Thymus (tissue), 14 donors: Measurements from ENCODE around the gene CEP63. TPM values are rescaled to one million over a fixed set of nuclear protein-coding genes. Genes with fewer than 3 reads are reported as not detected.

ENCODE experiments used
- DNase-seq, 9 donors: peaks; one replicate each; pipeline ENCODE4 v3.0.0-alpha.2; 2013; ENCODE audit warnings: low spot score in 9 of 9, low read depth in 6 of 9, missing footprints in 1 of 9
- H3K27ac ChIP-seq, 2 donors: one replicate each; pipeline ENCODE4 v1.5.1; 2013; ENCODE audit warnings: control low read depth in 1 of 2, low read depth in 1 of 2, low read length in 1 of 2, mild to moderate bottlenecking in 1 of 2, moderate library complexity in 1 of 2
- H3K27me3 ChIP-seq, 2 donors: one replicate each; pipeline ENCODE4 v1.5.1; 2013; ENCODE audit warnings: low read length in 1 of 2; ENCODE audit not compliant: control insufficient read depth in 2 of 2, insufficient read depth in 1 of 2
- H3K36me3 ChIP-seq, 2 donors: one replicate each; pipeline ENCODE4 v1.5.1; 2013; ENCODE audit warnings: low read length in 1 of 2, mild to moderate bottlenecking in 1 of 2, moderate library complexity in 1 of 2; ENCODE audit not compliant: control insufficient read depth in 2 of 2, insufficient read depth in 2 of 2
- H3K4me1 ChIP-seq, 2 donors: one replicate each; pipeline ENCODE4 v1.5.1; 2013; ENCODE audit warnings: low read length in 2 of 2; ENCODE audit not compliant: control insufficient read depth in 2 of 2, insufficient read depth in 2 of 2
- H3K4me3 ChIP-seq, 2 donors: one replicate each; pipeline ENCODE4 v1.5.1; 2013; ENCODE audit warnings: low read length in 2 of 2, control low read depth in 1 of 2, mild to moderate bottlenecking in 1 of 2
- H3K9me3 ChIP-seq, 2 donors: one replicate each; pipeline ENCODE4 v1.5.1; 2013; ENCODE audit warnings: low read length in 1 of 2, mild to moderate bottlenecking in 1 of 2; ENCODE audit not compliant: control insufficient read depth in 2 of 2, insufficient read depth in 1 of 2
- WGBS: extraction: QIAGEN DNeasy Blood & Tissue Kit; methylation state at CpG from one replicate; pipeline ENCODE4 v1.1.7; 2013; 5-methylcytosine and 5-hydroxymethylcytosine counted together
- long read RNA-seq, 10 donors: transcript quantifications; one replicate each; lab custom pipeline, GENCODE V29; 2026
- polyA plus RNA-seq: library from polyadenylated mRNA; stranded (reverse); fragments of 200-250 nt; gene quantifications from one replicate; pipeline ENCODE4 v1.2.3, GENCODE V29; 2013
- total RNA-seq: library from RNA; stranded (reverse); fragments of 120-200 nt; gene quantifications from one replicate; pipeline ENCODE4 v1.2.4, GENCODE V29; 2013
- donor health status: healthy.

Gene CEP63
- total RNA-seq (31.7 TPM), polyA plus RNA-seq (37.1 TPM)
- long read RNA-seq, donor 1, partial matches to known transcripts: 0 of 1 reads
- long read RNA-seq, donor 1, other reads (novel, unspliced or antisense): 0 of 1 reads
- long read RNA-seq, donor 2, partial matches to known transcripts: 13 of 15 reads
- long read RNA-seq, donor 2, other reads (novel, unspliced or antisense): 0 of 15 reads
- long read RNA-seq, donor 3, partial matches to known transcripts: 0 of 1 reads
- long read RNA-seq, donor 3, other reads (novel, unspliced or antisense): 0 of 1 reads
- long read RNA-seq, donor 4: 0 reads
- long read RNA-seq, donor 5, partial matches to known transcripts: 20 of 20 reads
- long read RNA-seq, donor 5, other reads (novel, unspliced or antisense): 0 of 20 reads
- long read RNA-seq, donor 6, partial matches to known transcripts: 0 of 2 reads
- long read RNA-seq, donor 6, other reads (novel, unspliced or antisense): 0 of 2 reads
- long read RNA-seq, donor 7, partial matches to known transcripts: 0 of 2 reads
- long read RNA-seq, donor 7, other reads (novel, unspliced or antisense): 0 of 2 reads
- long read RNA-seq, donor 8: 0 reads
- long read RNA-seq, donor 9: 0 reads
- long read RNA-seq, donor 10: 0 reads

DNA sequence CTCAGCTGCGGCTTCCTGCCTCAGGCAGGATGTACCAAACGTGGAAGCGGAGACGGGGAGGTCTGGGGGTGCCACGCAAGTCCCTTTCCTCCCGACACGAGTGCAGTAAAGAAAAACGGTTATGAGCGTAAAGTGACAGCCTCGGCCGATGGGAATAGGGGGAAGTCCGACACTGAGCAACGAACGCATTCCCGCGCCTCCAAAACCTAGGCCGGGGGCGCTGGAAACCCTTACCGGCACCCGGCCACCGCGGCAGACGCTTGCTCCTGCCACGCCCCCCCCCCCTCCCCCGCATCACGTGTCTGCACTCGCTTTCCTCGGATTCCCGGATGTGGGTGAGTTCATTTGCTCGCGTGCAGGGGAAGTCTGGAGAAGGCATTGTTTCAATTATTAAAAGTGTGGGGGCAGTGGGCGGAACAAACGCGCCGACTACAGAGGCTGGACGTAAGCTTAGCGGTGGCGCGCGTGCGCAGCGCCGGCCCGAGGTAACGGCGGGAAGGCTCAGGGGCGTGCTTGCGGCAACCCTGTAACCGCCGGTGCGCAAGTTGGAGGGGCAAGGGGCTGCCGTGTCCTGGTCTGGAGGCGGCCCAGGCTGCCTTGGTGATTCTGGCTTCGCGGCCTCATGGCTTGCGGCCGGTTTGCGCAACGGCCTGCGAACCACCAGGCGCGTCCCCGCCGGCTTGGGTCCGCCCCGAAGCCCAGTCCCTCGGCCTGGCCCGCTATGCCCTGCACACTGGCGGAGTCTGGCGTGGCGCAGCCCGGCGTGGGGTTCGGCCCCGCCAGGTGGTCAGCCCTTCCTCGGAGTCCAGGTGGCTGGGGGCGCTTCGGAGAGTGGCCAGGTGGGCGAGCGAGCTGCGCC is at the start of gene CEP63, which contains the start of gene ANAPC13:
Gene CEP63, plus strand, starts transcription at position 340 of the 859 bp plus-strand sequence. CDS start 9,264 bp downstream, outside the sequence.
Gene ANAPC13, minus strand, starts transcription at position 268 of the 859 bp plus-strand sequence. CDS start 3,081 bp downstream, outside the sequence.
- Histone ChIP-seq H3K4me3 (peak within 1 kb of the TSS; percentile 63 to 99), H3K27me3 (no peaks in the 10 kb centered on the region), H3K27ac (peak within 1 kb of the TSS; percentile 96 to 97), H3K4me1 (peaks cover 12 to 25% of the 10 kb centered on the region in 2 donors), H3K9me3 (no peaks in the 10 kb centered on the region), H3K36me3 (peaks cover 7 to 24% of the 10 kb centered on the region in 2 donors)
- WGBS: under 1% methylated on average over 81 of the region's 81 CpGs
- peak; percentile 87 to 98 (median 93) for DNase-seq

DNA sequence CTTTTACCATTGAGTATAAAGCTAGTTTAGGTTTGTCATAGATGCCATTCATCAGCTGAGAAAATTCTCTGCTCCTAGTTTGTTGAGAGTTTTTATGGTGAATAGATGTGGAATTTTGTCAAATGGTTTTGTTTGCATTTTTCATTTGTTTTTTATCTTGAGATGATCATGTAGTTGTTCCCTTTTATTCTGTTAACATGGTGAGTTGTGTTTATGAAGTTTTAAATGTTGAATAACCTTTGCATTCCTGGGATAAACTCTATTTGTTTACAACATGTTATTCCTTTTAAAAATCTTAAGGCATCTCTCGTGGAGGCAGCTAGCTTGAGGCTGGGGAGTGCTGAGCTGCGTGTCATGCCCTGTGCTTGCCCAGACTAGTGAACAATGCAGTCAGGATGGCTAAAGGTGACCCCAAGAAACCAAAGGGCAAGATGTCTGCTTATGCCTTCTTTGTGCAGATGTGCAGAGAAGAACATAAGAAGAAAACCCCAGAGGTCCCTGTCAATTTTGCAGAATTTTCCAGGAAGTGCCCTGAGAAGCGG is 48.6 kb upstream of the CEP63 start:
- Histone ChIP-seq H3K4me1 (no peaks in the 10 kb centered on the region), H3K36me3 (no peaks in the 10 kb centered on the region), H3K27me3 (peaks cover 0 to 4% of the 10 kb centered on the region in 2 donors), H3K9me3 (no peaks in the 10 kb centered on the region), H3K4me3 (no peak overlapping the region), H3K27ac (no peak overlapping the region)
- DNase-seq: no peak
- 93% methylated on average over 3 of the region's 3 CpGs for WGBS

- WGBS: 94% methylated on average over 1 of the region's 1 CpG
- DNase-seq: no peak
Observed at GRCh38 chr3:134441321-134441720, 44.5 kb upstream of the CEP63 start.

DNA sequence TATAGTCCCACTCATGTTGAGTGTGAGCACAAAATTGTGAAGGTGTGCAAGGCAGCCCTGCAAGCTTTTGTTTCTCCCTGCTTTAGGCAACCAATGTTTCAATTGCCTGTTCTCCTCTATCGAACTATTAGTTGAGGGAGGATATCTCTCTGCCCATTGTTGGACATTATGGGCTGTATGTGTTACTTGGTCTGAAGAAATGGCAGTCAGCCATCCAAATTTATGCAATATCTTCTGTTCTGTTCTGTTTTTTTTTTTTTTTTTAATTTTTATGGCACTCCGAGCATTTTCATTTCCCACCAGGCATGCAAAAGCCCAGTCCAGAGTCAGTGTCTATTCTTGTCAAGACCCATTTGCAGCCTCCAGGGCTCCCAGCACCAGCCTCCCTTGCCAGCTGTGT is 44.0 kb upstream of the CEP63 start:
- 98% methylated on average over 2 of the region's 2 CpGs for WGBS

More at GRCh38 chr3:134441321-134441720, 44.5 kb upstream of the CEP63 start:
- no peaks in the 10 kb centered on the region for H3K27me3 ChIP-seq
- no peak overlapping the region for H3K4me3 ChIP-seq
- H3K27ac ChIP-seq: no peak overlapping the region
- H3K9me3 ChIP-seq: no peaks in the 10 kb centered on the region
- no peaks in the 10 kb centered on the region for H3K4me1 ChIP-seq
- no peaks in the 10 kb centered on the region for H3K36me3 ChIP-seq

DNA sequence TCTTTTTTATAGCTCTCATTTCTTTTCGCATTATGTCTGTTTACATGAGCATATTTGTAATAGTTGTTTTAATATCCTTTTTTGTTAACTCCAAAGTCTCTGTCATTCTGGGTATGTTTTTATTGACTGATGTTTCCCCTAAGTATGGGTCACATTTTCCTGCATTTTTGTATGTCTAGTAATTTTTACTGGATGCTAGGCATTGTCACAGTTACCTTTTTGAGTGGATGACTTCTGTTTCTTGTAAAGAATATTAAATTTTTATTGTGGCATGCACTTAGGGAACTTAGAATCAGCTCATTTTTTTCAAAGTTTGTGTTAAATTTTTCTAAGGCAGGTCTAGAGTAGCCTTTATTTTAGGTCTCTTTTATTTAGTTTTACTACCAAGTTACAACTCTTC is 40.8 kb upstream of the CEP63 start:
- Histone ChIP-seq H3K36me3 (no peaks in the 10 kb centered on the region), H3K4me3 (no peak overlapping the region), H3K27me3 (no peaks in the 10 kb centered on the region), H3K4me1 (no peaks in the 10 kb centered on the region), H3K9me3 (no peaks in the 10 kb centered on the region), H3K27ac (no peak overlapping the region)
- 99% methylated on average over 1 of the region's 1 CpG for WGBS
- no peak for DNase-seq

More for the DNA sequence above, 44.0 kb upstream of the CEP63 start:
- no peaks in the 10 kb centered on the region for H3K9me3 ChIP-seq
- H3K4me1 ChIP-seq: no peaks in the 10 kb centered on the region
- no peak overlapping the region for H3K27ac ChIP-seq
- H3K4me3 ChIP-seq: no peak overlapping the region
- H3K36me3 ChIP-seq: no peaks in the 10 kb centered on the region
- H3K27me3 ChIP-seq: no peaks in the 10 kb centered on the region
- no peak for DNase-seq

GRCh38 chr3:134445636-134446035 is 40.2 kb upstream of the CEP63 start:
- Histone ChIP-seq H3K4me3 (no peak overlapping the region), H3K9me3 (no peaks in the 10 kb centered on the region), H3K36me3 (no peaks in the 10 kb centered on the region), H3K27me3 (no peaks in the 10 kb centered on the region), H3K4me1 (no peaks in the 10 kb centered on the region), H3K27ac (no peak overlapping the region)
- DNase-seq: no peak
- 93% methylated on average over 1 of the region's 1 CpG for WGBS

- H3K36me3 ChIP-seq: no peaks in the 10 kb centered on the region
- no peaks in the 10 kb centered on the region for H3K9me3 ChIP-seq
- H3K27ac ChIP-seq: no peak overlapping the region
- 64% methylated on average over 3 of the region's 3 CpGs for WGBS
- no peaks in the 10 kb centered on the region for H3K27me3 ChIP-seq
- no peak overlapping the region for H3K4me3 ChIP-seq
- no peak for DNase-seq
- H3K4me1 ChIP-seq: no peaks in the 10 kb centered on the region
Observed at GRCh38 chr3:134446800-134447199, 39.1 kb upstream of the CEP63 start.

GRCh38 chr3:134447351-134447750 is 38.5 kb upstream of the CEP63 start:
- no peak for DNase-seq
- Histone ChIP-seq H3K4me3 (no peak overlapping the region), H3K27ac (no peak overlapping the region), H3K9me3 (no peaks in the 10 kb centered on the region), H3K4me1 (no peaks in the 10 kb centered on the region), H3K27me3 (no peaks in the 10 kb centered on the region), H3K36me3 (no peaks in the 10 kb centered on the region)
- 90% methylated on average over 1 of the region's 1 CpG for WGBS
